GM21825 (cell line): ENCODE measurements around the gene CUL4B.
"Not testable (repeated sequence)": the region's sequence is repeated elsewhere in the genome, so short reads cannot be mapped to it uniquely, and the experiment has no call there.

ENCODE experiments used
- ATAC-seq: cut with Tn5 transposase; IDR thresholded peaks from one replicate; pipeline ENCODE4 v1.9.1; 2021; ENCODE audit warnings: mild to moderate bottlenecking, moderate library complexity; ENCODE audit not compliant: unreplicated experiment

Gene CUL4B

DNA sequence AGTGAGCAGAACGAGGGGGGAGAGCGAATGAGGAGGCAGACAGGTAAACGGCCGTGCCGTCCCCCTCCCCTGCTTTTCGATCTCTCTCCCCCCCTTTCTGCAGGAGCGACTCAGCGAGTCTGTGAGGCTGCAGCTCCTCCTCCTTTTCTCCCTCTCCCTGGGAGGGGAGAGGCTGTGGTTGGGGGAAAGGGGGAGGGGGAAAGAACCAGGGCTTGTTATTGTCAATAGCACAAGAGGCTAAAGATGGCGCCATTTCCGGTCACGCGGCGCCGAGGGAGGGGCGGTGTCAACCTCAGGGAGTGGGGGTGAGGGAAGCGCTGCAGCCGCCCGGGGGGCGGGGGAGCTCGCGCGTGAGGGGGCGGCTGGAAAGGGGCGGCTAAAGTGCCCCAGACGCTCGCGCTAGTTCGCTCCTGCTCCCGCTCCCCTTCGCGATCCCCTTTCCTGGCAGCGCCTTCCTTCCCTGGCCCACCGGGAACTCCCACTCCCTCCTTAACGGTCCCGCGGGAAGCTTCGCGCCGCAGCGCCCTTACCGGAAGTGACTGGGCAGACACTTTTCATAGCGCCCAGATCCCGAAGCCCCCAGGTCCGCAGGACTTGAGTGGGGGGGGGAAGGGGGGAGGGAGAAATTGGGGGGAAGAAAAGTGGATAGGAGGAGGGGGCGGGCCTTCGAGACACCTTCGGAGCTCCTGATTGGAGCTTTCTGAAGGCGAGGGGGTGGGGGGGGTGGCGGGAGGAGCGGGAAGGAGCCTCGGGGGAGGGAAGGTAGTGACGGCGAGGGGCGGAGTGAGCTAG lies at the start of gene CUL4B:
Gene CUL4B, minus strand, starts transcription at position 121 of the 792 bp plus-strand sequence. CDS start 324 bp downstream, outside the sequence.
- ATAC-seq: peak; percentile 79

DNA sequence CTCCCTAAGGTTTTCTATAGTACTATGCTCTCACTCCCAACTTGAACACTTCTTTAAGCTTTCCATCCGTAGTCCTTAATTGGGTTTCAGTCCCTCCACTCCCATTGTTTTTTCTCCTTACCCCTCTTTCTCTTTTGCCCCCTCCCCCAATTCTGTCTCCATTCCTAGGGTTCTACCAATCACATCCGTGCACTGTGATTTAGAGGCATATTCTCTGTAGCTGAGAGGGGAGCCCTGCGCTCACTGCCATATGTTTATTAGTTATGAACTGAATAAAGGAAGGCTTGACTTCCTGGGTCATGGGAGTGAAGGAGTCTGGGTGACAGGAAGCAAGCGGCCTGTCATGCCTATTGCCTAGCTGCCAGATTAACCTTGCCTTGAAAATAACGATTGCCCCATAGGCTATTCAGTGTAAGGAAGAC lies 43.6 kb upstream of the CUL4B start:
- peak; percentile 61 for ATAC-seq

DNA sequence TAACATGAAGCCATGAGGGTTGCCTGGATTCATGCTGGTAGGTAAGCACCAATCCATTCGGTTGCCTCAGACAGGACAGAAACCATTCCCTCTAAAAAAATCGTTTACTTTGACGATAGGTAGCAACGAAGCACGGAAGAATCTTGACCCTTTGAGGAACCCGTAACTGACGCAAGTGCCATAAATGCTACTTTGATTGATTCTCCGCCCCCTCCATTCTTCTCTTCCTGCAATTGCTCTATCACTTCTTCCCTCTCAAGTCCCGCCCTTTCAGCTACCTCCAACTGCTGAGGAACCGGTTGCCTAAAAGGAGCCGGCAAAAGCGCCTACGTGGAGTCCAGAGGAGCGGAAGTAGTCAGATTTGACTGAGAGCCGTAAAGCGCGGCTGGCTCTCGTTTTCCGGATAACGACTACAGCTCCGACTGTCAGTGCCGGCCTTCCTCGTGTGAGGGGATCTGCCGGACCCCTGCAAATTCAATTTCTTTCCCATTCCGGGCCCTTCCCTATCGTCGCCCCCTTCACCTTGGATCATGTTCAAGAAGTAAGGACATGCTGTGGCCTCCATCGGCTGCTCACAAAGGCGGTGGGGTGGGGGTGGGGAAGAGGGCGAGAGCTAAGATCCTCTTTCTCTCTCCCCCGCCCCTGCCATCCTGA lies 43.1 kb upstream of the CUL4B start, which contains the start of gene MCTS1:
Gene MCTS1, plus strand, starts transcription at position 395 of the 654 bp plus-strand sequence. Its CDS starts 136 bp downstream, at position 531.
- ATAC-seq: peak; percentile 90

DNA sequence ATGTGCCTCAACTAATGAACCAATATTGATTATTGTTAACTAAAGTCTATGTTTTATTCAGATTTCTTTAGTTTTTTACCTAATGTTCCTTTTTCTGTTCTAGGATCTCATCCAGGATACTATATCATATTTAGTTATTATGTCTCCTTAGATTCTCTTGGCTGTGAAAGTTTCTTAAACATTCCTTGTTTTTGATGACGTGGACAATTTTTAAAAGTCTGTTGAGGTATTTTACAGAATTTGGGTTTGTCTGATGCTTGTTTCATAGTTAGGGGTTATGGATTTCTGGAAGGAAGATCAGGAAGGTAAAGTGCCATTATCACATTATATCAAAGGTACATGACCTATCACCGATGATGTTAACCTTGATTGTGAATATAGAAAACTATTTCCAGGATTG lies 24.9 kb upstream of the CUL4B start:
- no peak for ATAC-seq

DNA sequence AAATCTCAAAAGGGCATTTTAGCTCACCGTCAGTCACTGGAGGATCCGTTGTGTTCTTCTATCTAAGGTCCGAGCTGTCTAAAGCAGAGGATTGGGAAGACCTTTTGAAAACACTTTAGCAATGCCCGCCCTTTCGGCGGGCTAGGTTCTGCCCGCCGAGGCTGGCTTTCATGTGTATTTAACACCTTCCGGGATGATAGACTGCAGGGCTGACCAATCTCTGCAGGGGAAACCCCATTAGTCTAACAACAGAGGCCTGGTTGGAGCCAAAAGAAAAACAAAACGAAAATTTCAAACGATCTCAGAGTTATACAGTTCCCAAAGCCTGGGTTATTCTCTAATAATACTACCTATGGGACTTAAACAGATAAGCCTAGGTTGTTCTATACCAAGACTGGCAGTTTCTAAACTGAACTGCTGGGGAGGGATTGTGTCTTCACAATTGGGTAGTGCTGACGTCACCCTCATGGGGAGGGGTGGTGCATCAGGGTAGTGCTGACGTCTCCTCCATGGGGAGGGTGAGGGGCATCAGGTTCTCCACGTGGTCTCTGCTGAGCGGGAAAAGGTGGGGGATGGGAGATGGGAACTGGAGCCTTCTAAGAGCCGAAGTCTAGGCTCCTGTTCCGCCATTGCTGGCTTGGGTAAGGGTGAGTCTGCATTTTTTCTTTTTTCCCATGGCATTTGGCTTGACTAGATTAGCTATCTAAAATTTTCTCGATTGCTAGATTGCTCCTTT lies 14.8 kb upstream of the CUL4B start:
- no peak for ATAC-seq

DNA sequence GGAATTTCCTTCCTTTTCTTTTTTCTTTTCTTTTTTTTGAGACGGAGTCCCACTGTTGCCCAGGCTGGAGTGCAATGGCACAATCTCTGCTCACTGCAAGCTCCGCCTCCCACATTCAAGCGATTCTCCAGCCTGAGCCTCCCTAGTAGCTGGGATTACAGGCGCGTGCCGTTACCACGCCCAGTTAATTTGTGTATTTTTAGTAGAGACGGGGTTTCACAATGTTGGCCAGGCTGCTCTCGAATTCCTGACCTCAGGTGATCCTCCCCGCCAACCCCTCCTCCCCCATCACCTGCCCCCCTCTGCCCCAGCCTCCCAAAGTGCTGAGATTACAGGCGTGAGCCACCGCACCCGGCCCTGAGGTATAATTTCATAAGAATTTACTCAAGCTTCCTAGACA lies 13.0 kb upstream of the CUL4B start:
- not testable (repeated sequence) for ATAC-seq

DNA sequence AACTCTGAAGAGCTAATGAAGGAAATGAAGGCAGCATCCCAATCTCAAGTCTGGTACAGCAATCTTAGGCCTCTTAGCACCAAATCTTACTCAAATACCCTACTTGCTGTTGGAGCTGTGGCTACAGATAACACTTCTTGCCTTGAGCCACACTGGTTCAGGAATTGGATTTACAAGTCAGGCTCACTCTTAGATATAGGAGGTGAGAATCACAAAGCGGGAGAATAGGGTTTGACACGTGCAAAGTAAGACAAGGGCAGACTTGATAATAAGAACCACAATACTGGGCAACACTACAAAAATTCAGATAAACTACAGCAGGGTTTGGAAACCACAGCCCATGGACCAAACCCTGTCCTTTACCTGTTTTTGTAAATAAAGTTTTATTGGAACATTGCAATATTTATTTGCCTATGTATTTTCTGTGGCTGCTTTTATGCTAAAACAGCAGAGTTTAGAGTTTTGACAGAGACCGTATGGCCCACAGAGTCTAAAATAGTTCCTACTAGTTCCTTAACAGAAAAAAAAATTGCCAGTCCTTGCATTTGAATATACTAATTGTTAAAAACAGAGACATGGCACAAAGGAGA lies 9.3 kb upstream of the CUL4B start:
- ATAC-seq: no peak

DNA sequence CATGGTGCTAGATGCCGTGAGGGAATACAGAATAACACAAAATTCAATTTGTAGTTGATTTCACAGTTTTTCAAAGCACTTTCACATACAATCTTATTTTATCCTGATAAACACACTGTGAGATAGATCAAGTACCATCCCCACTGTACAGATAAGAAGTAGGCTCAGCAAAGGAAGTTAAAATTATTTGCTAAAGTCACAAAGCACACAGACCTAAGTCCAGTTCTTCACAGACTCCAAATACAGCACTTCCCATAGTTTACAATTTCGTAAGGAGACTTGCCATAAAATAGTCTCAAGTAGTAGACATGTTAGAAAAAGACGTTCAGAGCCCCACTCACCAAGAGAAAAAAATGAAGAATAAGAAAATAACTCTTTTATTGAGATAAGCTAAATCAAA lies 7.8 kb upstream of the CUL4B start:
- ATAC-seq: no peak

DNA sequence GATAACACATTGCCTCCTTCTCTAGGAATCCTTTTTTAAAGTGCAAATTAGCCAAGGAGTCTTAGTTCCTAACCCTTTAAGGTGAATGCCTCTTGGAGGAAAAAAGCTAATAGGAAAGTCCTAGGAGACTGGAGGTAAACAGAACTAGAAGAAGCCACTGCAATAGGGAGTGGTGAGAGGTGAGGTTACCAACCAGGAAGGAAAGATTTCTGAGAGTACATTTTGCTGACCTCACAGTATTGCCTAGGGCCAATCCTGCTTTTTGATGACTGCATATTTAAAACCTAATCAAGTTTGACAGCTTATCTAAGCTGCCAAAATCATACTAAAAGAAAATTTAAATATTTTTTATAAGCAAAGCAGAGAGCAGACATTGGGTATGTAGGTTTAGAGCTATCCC lies 7.3 kb upstream of the CUL4B start:
- ATAC-seq: no peak

DNA sequence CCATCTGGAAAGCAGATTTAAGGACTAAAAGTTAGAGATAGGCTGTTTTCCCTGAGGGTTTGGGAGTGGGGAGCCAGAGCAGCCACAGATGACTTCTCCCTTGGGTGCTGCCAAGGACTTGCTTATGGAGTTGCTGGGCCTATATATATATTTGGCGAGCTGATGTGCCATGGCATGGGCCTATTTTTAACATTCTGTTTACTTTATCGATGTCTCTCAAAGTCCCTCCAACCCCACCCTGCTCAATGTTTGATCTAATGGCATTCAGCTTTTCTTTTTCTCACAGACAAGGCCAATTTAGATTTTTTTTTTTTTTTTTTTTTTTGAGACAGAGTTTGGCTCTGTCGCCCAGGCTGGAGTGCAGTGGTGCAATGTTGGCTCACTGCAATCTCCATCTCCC lies 6.1 kb upstream of the CUL4B start:
- ATAC-seq: no peak

DNA sequence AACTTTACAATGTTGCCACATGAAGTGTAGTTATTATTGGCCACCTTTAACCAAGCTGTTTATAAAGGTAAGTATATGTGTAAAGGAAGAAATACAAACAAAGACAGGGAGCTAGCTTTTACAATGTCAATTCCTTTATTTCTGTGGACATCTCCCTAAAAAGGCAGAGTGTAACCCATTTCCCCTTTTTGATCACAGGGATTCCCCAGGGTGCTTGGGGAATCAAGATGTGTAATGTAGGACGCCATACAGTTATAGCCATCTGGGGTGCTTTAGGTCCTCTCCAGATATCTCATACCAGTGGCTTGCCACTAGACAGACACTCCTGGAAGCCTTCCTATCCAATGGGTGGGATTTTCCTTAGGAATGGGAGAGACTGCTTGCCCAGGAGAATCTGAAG lies 4.2 kb upstream of the CUL4B start:
- no peak for ATAC-seq

DNA sequence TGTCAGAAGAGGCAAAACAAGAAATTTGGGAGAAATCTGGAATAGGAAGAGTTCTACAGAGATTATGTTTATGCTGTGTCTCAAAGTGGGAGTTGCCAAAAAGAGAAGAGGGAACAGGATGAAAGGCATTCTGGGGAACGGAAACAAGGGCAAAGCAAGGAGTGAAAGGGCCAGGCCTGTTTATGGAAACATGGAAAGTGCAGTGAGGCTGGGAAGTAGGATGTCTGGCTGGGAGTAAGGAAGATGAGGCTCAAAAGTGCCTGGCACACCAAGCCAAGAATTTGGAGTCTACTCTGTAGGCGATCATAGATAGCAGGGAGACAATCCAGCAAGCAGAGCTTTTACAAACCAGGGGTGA lies 1.8 kb upstream of the CUL4B start:
- no peak for ATAC-seq

DNA sequence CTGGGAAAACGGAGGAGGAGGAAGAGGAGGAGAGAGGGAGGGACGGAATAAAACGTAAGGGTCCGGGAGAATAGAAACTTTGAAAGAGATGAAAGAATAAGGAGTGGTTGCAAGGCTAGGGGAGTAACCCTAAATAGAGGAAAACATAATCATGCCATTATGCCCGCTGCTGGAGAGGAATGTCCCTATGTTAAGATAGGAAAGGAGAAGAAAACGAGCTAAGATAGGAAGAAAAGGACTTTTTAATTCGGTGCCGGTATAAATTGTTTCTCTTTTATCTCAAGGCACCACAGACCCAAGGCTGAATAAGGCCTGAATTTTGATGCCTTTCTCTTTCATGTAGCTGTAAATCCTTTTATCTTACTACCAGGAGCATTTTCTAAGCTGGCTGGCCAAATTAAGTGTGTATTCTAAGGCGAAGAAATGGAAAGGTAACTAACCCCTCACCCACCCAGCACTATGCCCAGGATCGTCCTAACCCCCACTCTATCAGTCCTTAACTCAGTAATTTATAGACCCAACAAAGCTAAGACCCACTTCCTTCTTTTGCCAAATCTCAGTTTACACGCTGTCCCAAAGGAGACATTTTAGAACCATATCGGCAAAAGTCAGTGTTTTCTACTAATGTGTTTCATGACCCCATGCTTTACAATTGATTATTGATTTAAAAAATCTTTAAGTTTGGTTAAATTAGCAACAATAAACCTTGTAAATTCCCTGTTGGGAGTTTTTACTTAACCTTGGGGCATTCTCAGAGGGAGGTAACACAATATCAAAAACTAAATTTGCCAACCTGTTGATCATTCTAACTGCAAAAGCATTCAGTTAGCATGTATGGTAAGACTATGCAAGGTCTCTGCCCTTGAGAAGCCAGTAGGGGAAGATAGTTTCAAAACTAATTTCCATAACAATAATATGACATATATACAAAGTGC lies 1.1 kb upstream of the CUL4B start:
- ATAC-seq: no peak

DNA sequence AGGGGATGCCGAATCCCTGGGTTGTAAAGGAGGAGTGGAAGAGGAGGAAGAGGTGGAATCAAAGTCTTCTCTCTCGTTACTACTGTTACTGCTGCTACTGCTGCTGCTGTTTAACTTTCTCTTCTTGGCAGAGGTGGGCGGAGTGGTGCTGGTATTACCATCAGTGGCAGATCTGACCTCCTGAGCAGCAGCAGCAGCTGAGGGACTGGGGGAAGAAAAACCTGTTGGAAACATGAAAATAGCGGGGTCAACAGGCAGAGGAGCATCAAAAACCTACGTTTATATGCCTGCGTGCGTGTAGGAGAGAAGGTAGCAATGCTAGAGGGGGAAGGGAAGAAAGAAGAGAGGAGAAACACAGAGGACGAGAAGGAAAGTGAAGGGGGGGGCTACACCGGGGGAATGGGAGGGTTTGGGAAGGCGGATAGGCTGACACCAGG lies 339 bp downstream of the CUL4B start:
- peak; percentile 32 for ATAC-seq

DNA sequence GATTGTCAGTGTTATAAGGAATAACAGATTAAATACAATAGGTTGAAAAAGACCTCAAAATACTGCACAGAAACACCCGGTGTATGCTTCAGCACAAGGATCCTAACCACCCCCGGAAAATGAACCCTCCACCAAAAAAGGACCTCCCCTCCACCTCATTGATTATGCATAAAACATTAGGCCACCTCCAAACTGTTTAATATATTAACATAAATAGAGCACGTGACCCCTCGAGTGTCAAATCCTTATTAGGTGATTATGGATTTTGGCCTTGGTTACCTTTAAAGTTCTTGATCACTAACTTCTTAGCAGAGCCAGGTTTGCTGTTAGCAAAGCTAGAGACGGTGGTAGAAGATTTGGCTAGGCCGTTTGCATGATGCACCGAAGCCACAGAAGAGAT lies 958 bp downstream of the CUL4B start:
- no peak for ATAC-seq

DNA sequence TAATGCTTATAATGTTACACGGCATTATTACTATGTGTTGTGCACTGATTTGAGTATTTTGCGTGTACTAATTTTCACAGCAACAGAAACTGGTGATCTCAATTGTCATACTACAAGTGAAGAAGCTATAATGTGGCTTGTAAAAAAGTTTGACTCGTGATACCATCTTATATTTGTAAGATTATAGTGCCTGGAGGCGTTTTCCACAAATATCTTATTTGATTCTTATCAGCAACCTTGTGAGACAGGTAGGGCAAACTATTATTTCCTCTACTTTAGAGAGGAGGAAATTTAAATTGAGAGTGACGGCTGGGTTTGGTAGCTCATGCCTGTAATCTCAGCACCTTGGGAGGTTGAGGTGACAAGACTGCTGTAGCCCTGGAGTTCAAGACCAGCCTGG lies 4.5 kb downstream of the CUL4B start:
- no peak for ATAC-seq

DNA sequence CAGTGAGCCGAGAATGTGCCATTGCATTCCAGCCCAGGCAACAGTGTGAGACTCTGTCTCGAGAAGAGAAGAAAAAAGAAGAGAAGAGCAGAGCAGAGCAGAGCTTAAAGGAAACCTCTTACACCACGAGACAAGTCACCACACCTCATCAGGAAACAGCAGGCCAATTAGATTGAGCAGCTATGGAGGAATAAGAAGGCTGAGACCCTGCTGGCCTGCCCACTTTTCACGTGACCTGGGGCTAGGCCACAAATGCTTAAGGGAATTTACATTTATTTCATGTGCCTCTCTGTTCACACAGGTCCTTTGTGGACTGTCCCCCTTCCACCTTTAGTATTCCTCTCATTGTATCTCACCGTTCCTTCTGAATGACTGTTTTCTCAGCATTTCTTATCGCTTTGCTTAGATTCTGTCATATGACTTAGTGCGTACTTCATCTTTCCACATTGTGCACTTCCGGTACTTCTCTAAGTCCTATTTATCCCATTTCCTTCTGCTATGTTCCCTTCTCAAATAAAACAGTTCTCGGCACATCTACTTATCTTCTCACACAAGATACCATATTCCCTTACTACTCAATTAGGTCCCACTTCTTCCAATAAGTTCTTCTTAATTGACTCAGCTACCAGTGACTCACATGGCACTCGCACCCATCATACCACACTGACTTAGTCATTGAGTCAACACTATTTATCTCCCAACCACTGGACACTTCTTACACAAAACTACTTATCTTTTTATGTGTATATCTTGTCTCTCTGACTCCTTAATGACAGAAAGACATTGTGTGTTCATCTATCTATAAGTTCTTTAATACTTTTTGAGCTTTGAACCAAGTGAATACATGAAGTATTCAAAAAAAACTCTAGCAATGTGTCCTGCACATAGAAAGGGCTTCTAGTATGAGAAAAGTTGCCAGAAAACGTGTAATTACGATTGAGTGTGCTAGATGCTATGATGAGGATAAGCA lies 11.0 kb downstream of the CUL4B start:
- no peak for ATAC-seq

DNA sequence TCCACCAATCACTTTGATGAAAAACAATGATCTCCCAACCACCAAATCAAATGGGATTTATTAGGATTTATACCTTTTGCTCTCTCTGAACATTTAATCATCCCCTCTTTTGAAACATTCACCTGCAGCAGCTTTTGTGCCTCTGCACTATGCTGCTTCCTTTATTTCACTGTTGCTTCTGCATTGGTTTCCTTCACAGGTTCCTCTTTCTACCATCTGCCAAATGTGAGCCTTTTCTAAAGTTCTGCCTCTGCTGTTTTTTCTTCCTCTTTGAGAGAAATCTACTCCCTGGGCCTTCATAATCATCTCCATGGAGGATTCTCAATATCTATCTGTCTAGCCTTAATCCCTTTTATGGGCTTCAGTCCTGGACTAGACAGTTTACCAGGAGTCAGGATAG lies 24.7 kb downstream of the CUL4B start:
- no peak for ATAC-seq
